Breast epithelium (tissue), 3 donors: Measurements from ENCODE around the gene RNF41.

Experiments
- CTCF ChIP-seq, 3 donors: fragments of 450-650 bp; IDR thresholded peaks; one replicate each; pipeline ENCODE4 v1.5.1; 2016 to 2017; ENCODE audit warnings: antibody characterized with exemption in 3 of 3, mild to moderate bottlenecking in 3 of 3, moderate library complexity in 3 of 3
- POLR2A ChIP-seq: fragments of 450-650 bp; IDR thresholded peaks from one replicate; pipeline ENCODE4 v1.6.1; 2016; ENCODE audit warnings: antibody characterized with exemption, mild to moderate bottlenecking, moderate library complexity
- POLR2AphosphoS5 ChIP-seq, 3 donors: sonication (generic); formaldehyde crosslinking; IDR thresholded peaks; one replicate each; pipeline ENCODE4 v1.6.1; 2017; ENCODE audit warnings: antibody characterized with exemption in 3 of 3

- TF ChIP-seq CTCF (IDR thresholded peaks at IDR 0.05), result no peak
- no peak for TF ChIP-seq POLR2A
- TF ChIP-seq POLR2AphosphoS5 (IDR thresholded peaks at IDR 0.05), result no peak
Observed at GRCh38 chr12:56241424-56242303, 19.9 kb upstream of the RNF41 start.
